ENCODE data around the gene BIVM. TPM values are rescaled to one million over a fixed set of nuclear protein-coding genes. Genes with fewer than 3 reads are reported as not detected.

Gene BIVM
- total RNA-seq, 4 donors from 2014 or later = 5.4 to 16.0 (median 7.7) TPM

DNA sequence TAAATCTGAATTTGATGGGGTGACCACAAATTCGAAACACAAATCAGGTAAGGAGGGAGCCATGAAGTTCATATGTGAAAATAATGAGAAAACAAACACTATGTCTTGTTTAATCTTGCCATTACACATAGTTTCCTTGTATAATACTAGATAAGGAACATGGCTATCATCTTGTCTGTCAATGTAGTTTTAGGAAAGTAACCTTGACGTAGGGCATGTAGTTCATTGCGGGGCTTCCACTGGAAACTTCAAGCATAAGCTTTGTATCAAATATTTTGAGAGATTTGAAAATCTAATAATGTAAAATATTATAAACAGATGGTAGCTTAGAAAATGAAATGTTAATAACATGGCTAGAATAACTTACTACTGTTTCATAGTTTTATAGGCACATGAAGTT, 8.8 kb downstream of the BIVM start:
- no peak for DNase-seq (ENCODE audit: low spot score in 2 of 2)
- TF ChIP-seq, protein P1, sequence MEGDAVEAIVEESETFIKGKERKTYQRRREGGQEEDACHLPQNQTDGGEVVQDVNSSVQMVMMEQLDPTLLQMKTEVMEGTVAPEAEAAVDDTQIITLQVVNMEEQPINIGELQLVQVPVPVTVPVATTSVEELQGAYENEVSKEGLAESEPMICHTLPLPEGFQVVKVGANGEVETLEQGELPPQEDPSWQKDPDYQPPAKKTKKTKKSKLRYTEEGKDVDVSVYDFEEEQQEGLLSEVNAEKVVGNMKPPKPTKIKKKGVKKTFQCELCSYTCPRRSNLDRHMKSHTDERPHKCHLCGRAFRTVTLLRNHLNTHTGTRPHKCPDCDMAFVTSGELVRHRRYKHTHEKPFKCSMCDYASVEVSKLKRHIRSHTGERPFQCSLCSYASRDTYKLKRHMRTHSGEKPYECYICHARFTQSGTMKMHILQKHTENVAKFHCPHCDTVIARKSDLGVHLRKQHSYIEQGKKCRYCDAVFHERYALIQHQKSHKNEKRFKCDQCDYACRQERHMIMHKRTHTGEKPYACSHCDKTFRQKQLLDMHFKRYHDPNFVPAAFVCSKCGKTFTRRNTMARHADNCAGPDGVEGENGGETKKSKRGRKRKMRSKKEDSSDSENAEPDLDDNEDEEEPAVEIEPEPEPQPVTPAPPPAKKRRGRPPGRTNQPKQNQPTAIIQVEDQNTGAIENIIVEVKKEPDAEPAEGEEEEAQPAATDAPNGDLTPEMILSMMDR (IDR thresholded peaks at IDR 0.05) = no peak
- TF ChIP-seq POLR2A (IDR thresholded peaks at IDR 0.05) = no peak
- no peak overlapping the region for H3K4me3 ChIP-seq (ENCODE audit: low read depth, poor library complexity, severe bottlenecking)
- WGBS, 2 donors = 96 to 97% methylated on average over 3 of the region's 3 CpGs
- intact Hi-C loops (cut with DNase I; ENCODE audit: low total_unique reads) = no loop called here

DNA sequence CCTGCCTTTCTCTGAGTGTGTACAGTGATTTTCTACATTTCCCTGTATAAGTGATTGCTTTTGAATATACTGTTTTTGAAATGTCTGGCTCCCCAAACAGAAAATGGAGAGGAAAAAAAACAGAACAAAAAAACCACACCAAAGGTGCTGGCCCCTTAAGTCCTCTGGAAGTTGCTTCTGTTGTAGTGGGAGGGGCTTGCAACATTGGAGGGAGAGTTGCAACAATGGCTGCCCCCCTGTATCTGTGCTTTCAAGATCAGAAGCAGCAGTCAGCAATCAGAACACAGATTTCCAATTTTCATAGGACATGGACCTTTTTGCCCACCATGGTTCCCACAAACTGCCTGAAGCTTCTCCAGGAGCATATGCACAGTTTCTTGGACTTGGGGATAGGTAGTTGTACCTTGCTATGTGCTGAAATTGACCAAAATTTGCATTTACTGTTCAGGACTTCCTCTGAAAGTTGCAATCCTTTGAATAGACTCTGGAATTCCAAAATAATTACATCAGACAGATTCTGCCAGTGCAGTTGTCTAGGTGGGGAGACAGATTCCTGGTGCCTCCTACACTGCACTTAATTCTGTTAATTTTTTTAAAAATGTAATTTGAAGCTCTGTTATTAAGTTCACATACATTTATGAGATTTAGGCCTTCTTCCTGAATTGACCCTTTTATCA, 13.8 kb downstream of the BIVM start:
- no peak for DNase-seq (ENCODE audit: low spot score in 2 of 2)
- intact Hi-C loops (cut with DNase I; ENCODE audit: low total_unique reads) = no loop called here
- TF ChIP-seq POLR2A (IDR thresholded peaks at IDR 0.05) = no peak
- TF ChIP-seq, protein P1 (IDR thresholded peaks at IDR 0.05) = no peak
- no peak overlapping the region for H3K4me3 ChIP-seq (ENCODE audit: low read depth, poor library complexity, severe bottlenecking)

DNA sequence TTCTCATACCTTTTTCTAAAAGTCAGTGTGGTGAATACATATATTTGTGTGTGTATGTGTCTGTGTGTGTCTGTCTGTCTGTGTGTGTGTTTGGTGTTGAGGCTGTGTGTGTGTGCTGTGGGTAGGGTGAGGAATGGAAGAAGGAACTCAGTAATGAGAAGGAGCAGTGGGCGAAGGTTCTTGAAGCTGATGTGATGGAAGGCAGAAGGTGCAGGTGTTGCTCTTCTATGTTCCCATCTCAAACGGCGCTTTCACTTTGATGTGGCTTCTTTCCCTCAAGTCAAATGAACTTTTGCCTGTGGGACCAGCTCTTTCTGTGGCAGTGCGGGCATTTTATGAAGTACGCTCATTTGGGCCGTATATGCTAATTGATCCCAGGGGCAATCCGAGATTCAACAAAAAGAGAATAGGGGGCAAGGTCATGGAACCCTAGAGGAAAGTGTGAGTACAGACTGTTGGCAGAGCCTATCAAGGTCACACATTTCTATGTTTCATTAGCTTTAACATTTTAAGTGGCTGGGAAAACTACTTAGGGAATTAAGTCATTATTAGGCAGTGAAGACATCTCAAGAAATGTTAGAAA, 15.2 kb downstream of the BIVM start:
- 83 to 89% methylated on average over 7 of the region's 7 CpGs for WGBS, 2 donors
- TF ChIP-seq POLR2A (IDR thresholded peaks at IDR 0.05) = no peak
- intact Hi-C loops (cut with DNase I; ENCODE audit: low total_unique reads) = no loop called here
- no peak overlapping the region for H3K4me3 ChIP-seq (ENCODE audit: low read depth, poor library complexity, severe bottlenecking)
- DNase-seq (ENCODE audit: low spot score in 2 of 2) = no peak

DNA sequence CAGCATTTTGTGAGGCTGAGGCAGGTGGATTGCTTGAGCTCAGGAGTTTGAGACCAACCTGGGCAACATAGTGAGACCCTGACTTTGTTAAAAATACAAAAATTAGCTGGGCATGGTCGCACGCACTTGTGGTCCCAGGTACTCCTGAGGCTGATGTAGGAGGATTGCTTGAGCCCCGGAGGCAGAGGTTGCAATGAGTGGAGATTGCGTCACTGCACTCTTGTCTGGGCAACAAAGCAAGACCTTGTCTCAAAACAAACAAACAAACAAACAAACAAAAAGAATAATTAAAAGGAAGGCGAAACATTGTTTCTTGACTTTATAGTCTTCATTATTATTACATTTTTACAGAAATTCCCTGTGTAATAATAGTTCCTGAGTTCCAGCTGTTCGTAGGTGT, 15.9 kb downstream of the BIVM start:
- TF ChIP-seq, protein P1 (IDR thresholded peaks at IDR 0.05) = no peak
- TF ChIP-seq POLR2A (IDR thresholded peaks at IDR 0.05) = no peak
- intact Hi-C loops (cut with DNase I; ENCODE audit: low total_unique reads) = no loop called here
- no peak overlapping the region for H3K4me3 ChIP-seq (ENCODE audit: low read depth, poor library complexity, severe bottlenecking)
- 79 to 92% methylated on average over 6 of the region's 6 CpGs for WGBS, 2 donors
- no peak for DNase-seq (ENCODE audit: low spot score in 2 of 2)

DNA sequence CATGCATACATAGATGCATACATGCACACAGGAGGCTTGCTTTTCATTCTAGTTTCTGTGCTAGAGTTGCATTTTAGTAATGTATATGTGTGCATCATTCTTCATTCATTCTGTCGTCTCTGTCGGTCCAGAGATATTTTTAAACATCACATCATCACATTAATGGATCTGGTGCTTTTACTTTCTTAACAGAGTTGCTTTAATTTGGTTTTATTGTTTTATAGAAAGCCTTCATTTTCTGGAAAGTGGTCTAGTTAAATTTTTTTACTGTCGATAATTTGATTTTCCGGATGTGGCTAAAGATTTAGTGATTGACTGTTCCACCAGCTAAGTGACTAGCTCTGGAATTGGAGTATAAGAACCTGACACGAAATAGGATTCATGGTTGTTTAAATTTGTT, 16.9 kb downstream of the BIVM start:
- 89 to 91% methylated on average over 5 of the region's 5 CpGs for WGBS, 2 donors
- intact Hi-C loops (cut with DNase I; ENCODE audit: low total_unique reads) = no loop called here
- TF ChIP-seq POLR2A (IDR thresholded peaks at IDR 0.05) = no peak
- TF ChIP-seq, protein P1 (IDR thresholded peaks at IDR 0.05) = no peak
- H3K4me3 ChIP-seq (ENCODE audit: low read depth, poor library complexity, severe bottlenecking) = no peak overlapping the region
- DNase-seq (ENCODE audit: low spot score in 2 of 2) = no peak

DNA sequence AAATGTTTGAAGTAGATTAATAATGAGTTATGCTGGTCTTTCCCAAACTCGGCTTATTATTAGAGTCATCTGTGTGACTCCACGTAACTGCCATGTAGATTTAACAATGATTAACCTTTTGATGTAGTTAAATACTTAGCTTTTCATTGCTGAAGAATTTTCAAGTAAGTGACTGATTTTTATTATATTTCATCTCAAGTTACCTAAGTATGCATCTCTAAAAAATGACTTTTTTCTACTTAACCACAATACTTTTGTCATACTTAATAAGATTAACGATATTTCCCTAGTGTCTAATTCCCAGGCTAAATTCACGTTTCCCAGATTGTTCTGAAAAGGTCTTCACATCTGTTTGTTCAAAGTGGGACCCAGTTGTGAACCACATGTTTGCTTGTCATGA, 17.8 kb downstream of the BIVM start:
- DNase-seq (ENCODE audit: low spot score in 2 of 2) = no peak
- no peak for TF ChIP-seq POLR2A (IDR thresholded peaks at IDR 0.05)
- TF ChIP-seq, protein P1 (IDR thresholded peaks at IDR 0.05) = no peak
- intact Hi-C loops (cut with DNase I; ENCODE audit: low total_unique reads) = no loop called here
- H3K4me3 ChIP-seq (ENCODE audit: low read depth, poor library complexity, severe bottlenecking) = no peak overlapping the region
- WGBS, 2 donors = 76 to 84% methylated on average over 4 of the region's 4 CpGs
